ENCODE measurements around the gene TRHDE. TPM values are rescaled to one million over a fixed set of nuclear protein-coding genes. Genes with fewer than 3 reads are reported as not detected.

The TRHDE gene
- total and polyA plus RNA-seq, 7 donors = 0.42 to 10.0 (median 2.9) TPM

DNA sequence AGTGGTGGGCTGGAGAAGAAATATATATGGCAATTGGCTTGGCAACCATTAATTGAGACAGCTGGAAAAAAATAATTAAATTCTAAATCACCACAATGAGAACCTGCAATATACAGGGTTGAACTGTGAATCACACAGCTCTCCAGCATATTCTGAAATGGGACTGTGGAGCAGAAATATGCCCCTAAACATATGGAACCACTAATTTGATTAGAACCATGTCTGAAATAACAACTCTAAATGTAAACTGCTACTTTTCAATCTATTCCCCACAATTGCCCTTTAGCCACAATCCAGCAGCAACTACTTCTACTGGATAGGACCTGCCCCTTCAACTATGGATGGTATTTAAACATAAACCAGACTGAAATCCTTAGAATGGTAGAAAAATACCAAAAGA is 330.4 kb downstream of the TRHDE start:
- H3K27me3 ChIP-seq = no peaks in the 10 kb centered on the region
- no peak for TF ChIP-seq EP300 (IDR thresholded peaks at IDR 0.05)
- TF ChIP-seq CTCF (IDR thresholded peaks at IDR 0.05) = no peak
- no peak for TF ChIP-seq POLR2AphosphoS5 (IDR thresholded peaks at IDR 0.05)
- TF ChIP-seq POLR2A (IDR thresholded peaks at IDR 0.05) = no peak

GRCh38 chr12:72605975-72606374 is 333.8 kb downstream of the TRHDE start:
- H3K4me3 ChIP-seq = no peak overlapping the region
- no peaks in the 10 kb centered on the region for H3K27me3 ChIP-seq
- TF ChIP-seq CTCF (IDR thresholded peaks at IDR 0.05) = no peak
- TF ChIP-seq POLR2AphosphoS5 (IDR thresholded peaks at IDR 0.05) = no peak
- no peak for TF ChIP-seq POLR2A (IDR thresholded peaks at IDR 0.05)
- TF ChIP-seq EP300 (IDR thresholded peaks at IDR 0.05) = no peak
- WGBS, 2 donors = 52 to 58% methylated on average over 2 of the region's 2 CpGs
- H3K4me1 ChIP-seq = no peaks in the 10 kb centered on the region
- intact Hi-C loops (cut with DNase I) = no loop called here
- H3K9me3 ChIP-seq = no peaks in the 10 kb centered on the region
- DNase-seq = no peak
- H3K27ac ChIP-seq = no peak overlapping the region
- no peaks in the 10 kb centered on the region for H3K36me3 ChIP-seq

More for the DNA sequence above, 330.4 kb downstream of the TRHDE start:
- intact Hi-C loops (cut with DNase I) = no loop called here
- Histone ChIP-seq H3K9me3 (no peaks in the 10 kb centered on the region), H3K4me1 (no peaks in the 10 kb centered on the region), H3K36me3 (no peaks in the 10 kb centered on the region), H3K27ac (no peak overlapping the region), H3K4me3 (no peak overlapping the region)
- no peak for DNase-seq

DNA sequence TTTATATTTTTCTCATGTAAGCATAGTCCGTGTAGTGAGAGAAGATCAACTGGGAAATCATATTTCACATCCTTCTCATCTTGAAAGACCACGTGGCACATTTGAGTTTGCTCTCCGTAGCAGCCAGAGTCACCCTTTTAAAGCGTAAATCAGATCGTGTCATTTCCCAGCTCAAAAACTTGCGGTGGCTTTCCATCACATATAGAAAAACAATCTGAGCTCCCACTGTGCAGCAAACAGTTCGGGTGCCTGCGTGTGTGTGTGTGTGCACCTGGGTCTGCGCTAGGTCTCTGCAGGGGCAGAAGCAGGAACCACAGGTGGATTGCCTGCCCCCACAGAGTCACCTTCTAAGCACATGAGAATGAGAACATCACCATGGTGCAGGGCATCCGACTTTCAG is 338.2 kb downstream of the TRHDE start:
- Histone ChIP-seq H3K36me3 (no peaks in the 10 kb centered on the region), H3K27ac (no peak overlapping the region), H3K4me1 (no peaks in the 10 kb centered on the region), H3K4me3 (no peak overlapping the region), H3K9me3 (no peaks in the 10 kb centered on the region), H3K27me3 (no peaks in the 10 kb centered on the region)
- TF ChIP-seq EP300 (IDR thresholded peaks at IDR 0.05) (no peak), POLR2AphosphoS5 (IDR thresholded peaks at IDR 0.05) (no peak), POLR2A (IDR thresholded peaks at IDR 0.05) (no peak), CTCF (IDR thresholded peaks at IDR 0.05) (no peak)
- intact Hi-C loops (cut with DNase I) = no loop called here
- WGBS, 2 donors = 61 to 70% methylated on average over 10 of the region's 10 CpGs
- DNase-seq = no peak

GRCh38 chr12:72610854-72611358 is 338.7 kb downstream of the TRHDE start:
- intact Hi-C loops (cut with DNase I) = no loop called here
- no peak for TF ChIP-seq CTCF (IDR thresholded peaks at IDR 0.05)
- TF ChIP-seq POLR2AphosphoS5 (IDR thresholded peaks at IDR 0.05) = no peak
- no peak for TF ChIP-seq POLR2A (IDR thresholded peaks at IDR 0.05)
- no peak for TF ChIP-seq EP300 (IDR thresholded peaks at IDR 0.05)
- WGBS, 2 donors = 72 to 75% methylated on average over 1 of the region's 1 CpG
- H3K27ac ChIP-seq = no peak overlapping the region
- DNase-seq = no peak
- no peaks in the 10 kb centered on the region for H3K9me3 ChIP-seq
- H3K27me3 ChIP-seq = no peaks in the 10 kb centered on the region
- no peaks in the 10 kb centered on the region for H3K4me1 ChIP-seq
- H3K36me3 ChIP-seq = no peaks in the 10 kb centered on the region
- H3K4me3 ChIP-seq = no peak overlapping the region

DNA sequence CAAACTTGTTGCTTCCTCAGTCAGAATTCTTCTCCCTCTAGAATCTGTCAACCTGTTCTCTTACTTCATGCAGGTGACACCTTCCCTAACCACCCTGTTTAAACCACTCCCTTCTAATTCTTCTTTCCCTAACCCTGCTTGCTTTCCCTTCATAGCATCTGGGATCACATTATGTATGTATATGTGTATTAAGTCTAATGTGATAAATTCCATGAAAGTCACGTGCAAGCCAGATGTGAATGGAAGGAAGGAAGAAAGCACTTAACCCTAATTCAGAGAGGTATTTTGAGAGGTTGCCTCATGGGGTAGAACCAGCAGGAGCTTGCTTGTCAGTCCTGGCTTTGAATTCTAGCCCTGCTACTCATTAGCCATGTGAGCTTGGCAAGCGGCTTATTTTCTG is 340.0 kb downstream of the TRHDE start:
- H3K9me3 ChIP-seq = no peaks in the 10 kb centered on the region
- DNase-seq = no peak
- H3K4me1 ChIP-seq = no peaks in the 10 kb centered on the region
- 71 to 73% methylated on average over 2 of the region's 2 CpGs for WGBS, 2 donors
- no peaks in the 10 kb centered on the region for H3K27me3 ChIP-seq
- no peak overlapping the region for H3K27ac ChIP-seq
- intact Hi-C loops (cut with DNase I) = no loop called here
- TF ChIP-seq POLR2AphosphoS5 (IDR thresholded peaks at IDR 0.05) = no peak
- no peak for TF ChIP-seq EP300 (IDR thresholded peaks at IDR 0.05)
- TF ChIP-seq POLR2A (IDR thresholded peaks at IDR 0.05) = no peak
- no peak for TF ChIP-seq CTCF (IDR thresholded peaks at IDR 0.05)
- no peaks in the 10 kb centered on the region for H3K36me3 ChIP-seq
- no peak overlapping the region for H3K4me3 ChIP-seq

Data from sigmoid colon (tissue), 7 donors.